HL-60 (cell line): ENCODE data around the gene RABGAP1L.

Experiments
- CTCF ChIP-seq: IDR thresholded peaks from one replicate; pipeline ENCODE4 v1.5.1; 2011; ENCODE audit warnings: low read length, control low read depth, inconsistent platforms; ENCODE audit not compliant: insufficient read depth
- POLR2AphosphoS5 ChIP-seq: IDR thresholded peaks from 2 replicates; pipeline ENCODE4 v1.6.1; 2012; ENCODE audit warnings: low read depth
- REST ChIP-seq: IDR thresholded peaks from 2 replicates; pipeline ENCODE4 v1.6.1; 2012; ENCODE audit warnings: low read depth; ENCODE audit not compliant: insufficient replicate concordance
- SPI1 ChIP-seq: IDR thresholded peaks from 2 replicates; pipeline ENCODE4 v1.6.1; 2012; ENCODE audit warnings: low read depth, mild to moderate bottlenecking, borderline replicate concordance

- no peak for TF ChIP-seq POLR2AphosphoS5
- no peak for TF ChIP-seq CTCF
- no peak for TF ChIP-seq REST
- no peak for TF ChIP-seq SPI1
These were observed 500.5 kb downstream of the RABGAP1L start for GRCh38 chr1:174659823-174660222.
